Measurements from ENCODE around the gene ARSA. TPM values are rescaled to one million over a fixed set of nuclear protein-coding genes. Genes with fewer than 3 reads are reported as not detected.

Gene ARSA
- total RNA-seq, 3 donors from 2014 or later (not counting 1 experiment from before 2014, with no cell fraction given) = 69.2 to 77.8 (median 69.3) TPM

DNA sequence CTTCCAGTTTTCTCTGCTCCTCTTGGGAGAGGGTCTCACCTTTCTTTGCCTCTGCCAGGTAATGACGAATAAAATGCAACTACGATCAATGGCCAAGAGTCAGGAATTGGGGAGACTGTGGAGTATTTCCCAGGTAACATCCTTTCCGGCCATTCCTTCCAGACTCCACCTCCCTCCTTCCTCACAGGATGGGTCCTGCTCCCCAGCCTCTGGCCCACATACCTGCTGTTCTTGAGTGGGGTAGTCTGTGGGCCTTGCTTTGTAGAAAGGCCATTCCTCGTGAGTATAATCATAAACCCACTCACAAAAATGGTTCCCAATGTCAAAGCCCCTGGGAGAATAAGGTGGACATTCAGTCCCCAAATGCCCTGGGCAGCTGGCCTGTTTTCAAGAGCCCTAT is 48.2 kb downstream of the ARSA start:
- peaks cover 2% of the 10 kb centered on the region for H3K36me3 ChIP-seq (ENCODE audit: control insufficient read depth, insufficient read depth, low read length)
- no peak for ATAC-seq
- no peak overlapping the region for H3K4me3 ChIP-seq (ENCODE audit: low read length)
- no peak overlapping the region for H3K27ac Mint-ChIP-seq
- no peaks in the 10 kb centered on the region for H3K9me3 ChIP-seq (ENCODE audit: control insufficient read depth, insufficient read depth, low read length)
- intact Hi-C loops (cut with micrococcal nuclease) = loop anchor here (5.0 kb wide), 3 partner anchors 37 to 72 kb away; partner anchors contain the start of genes LMF2 and NCAPH2
- DNase-seq = no peak
- H3K27me3 ChIP-seq (ENCODE audit: control insufficient read depth, insufficient read depth, low read length) = no peaks in the 10 kb centered on the region
- peaks cover 41% of the 10 kb centered on the region for H3K4me1 ChIP-seq (ENCODE audit: control insufficient read depth, insufficient read depth, low read length)
- TF ChIP-seq, protein P1, sequence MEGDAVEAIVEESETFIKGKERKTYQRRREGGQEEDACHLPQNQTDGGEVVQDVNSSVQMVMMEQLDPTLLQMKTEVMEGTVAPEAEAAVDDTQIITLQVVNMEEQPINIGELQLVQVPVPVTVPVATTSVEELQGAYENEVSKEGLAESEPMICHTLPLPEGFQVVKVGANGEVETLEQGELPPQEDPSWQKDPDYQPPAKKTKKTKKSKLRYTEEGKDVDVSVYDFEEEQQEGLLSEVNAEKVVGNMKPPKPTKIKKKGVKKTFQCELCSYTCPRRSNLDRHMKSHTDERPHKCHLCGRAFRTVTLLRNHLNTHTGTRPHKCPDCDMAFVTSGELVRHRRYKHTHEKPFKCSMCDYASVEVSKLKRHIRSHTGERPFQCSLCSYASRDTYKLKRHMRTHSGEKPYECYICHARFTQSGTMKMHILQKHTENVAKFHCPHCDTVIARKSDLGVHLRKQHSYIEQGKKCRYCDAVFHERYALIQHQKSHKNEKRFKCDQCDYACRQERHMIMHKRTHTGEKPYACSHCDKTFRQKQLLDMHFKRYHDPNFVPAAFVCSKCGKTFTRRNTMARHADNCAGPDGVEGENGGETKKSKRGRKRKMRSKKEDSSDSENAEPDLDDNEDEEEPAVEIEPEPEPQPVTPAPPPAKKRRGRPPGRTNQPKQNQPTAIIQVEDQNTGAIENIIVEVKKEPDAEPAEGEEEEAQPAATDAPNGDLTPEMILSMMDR (IDR thresholded peaks at IDR 0.05) = no peak
- H3K9me3 Mint-ChIP-seq = no peaks in the 10 kb centered on the region
- H3K27me3 Mint-ChIP-seq (ENCODE audit: low read depth in 2 of 2) = no peaks in the 10 kb centered on the region
- H3K27ac ChIP-seq (ENCODE audit: low read length) = no peak overlapping the region
- peaks cover 0 to 31% of the 10 kb centered on the region in 2 donors for H3K4me1 Mint-ChIP-seq
- H3K36me3 Mint-ChIP-seq = no peaks in the 10 kb centered on the region
- no peak overlapping the region for H3K4me3 Mint-ChIP-seq
- 100% methylated on average over 3 of the region's 4 CpGs for WGBS (ENCODE audit: insufficient coverage)

GRCh38 chr22:50578776-50579310 is 49.1 kb downstream of the ARSA start:
- TF ChIP-seq, protein P1 (IDR thresholded peaks at IDR 0.05) = no peak
- Mint-ChIP-seq H3K27me3 (ENCODE audit: low read depth in 2 of 2) (no peaks in the 10 kb centered on the region), H3K27ac (no peak overlapping the region), H3K4me1 (peaks cover 0 to 31% of the 10 kb centered on the region in 2 donors), H3K36me3 (no peaks in the 10 kb centered on the region), H3K9me3 (no peaks in the 10 kb centered on the region), H3K4me3 (no peak overlapping the region)
- DNase-seq (no peak), ATAC-seq (no peak)
- H3K4me3 ChIP-seq (ENCODE audit: low read length) = no peak overlapping the region
- H3K36me3 ChIP-seq (ENCODE audit: control insufficient read depth, insufficient read depth, low read length) = peaks cover 2% of the 10 kb centered on the region
- H3K9me3 ChIP-seq (ENCODE audit: control insufficient read depth, insufficient read depth, low read length) = no peaks in the 10 kb centered on the region
- intact Hi-C loops (cut with micrococcal nuclease) = no loop called here
- H3K4me1 ChIP-seq (ENCODE audit: control insufficient read depth, insufficient read depth, low read length) = peaks cover 39% of the 10 kb centered on the region
- WGBS (ENCODE audit: insufficient coverage) = 93% methylated on average over 8 of the region's 8 CpGs
- no peaks in the 10 kb centered on the region for H3K27me3 ChIP-seq (ENCODE audit: control insufficient read depth, insufficient read depth, low read length)
- no peak overlapping the region for H3K27ac ChIP-seq (ENCODE audit: low read length)

DNA sequence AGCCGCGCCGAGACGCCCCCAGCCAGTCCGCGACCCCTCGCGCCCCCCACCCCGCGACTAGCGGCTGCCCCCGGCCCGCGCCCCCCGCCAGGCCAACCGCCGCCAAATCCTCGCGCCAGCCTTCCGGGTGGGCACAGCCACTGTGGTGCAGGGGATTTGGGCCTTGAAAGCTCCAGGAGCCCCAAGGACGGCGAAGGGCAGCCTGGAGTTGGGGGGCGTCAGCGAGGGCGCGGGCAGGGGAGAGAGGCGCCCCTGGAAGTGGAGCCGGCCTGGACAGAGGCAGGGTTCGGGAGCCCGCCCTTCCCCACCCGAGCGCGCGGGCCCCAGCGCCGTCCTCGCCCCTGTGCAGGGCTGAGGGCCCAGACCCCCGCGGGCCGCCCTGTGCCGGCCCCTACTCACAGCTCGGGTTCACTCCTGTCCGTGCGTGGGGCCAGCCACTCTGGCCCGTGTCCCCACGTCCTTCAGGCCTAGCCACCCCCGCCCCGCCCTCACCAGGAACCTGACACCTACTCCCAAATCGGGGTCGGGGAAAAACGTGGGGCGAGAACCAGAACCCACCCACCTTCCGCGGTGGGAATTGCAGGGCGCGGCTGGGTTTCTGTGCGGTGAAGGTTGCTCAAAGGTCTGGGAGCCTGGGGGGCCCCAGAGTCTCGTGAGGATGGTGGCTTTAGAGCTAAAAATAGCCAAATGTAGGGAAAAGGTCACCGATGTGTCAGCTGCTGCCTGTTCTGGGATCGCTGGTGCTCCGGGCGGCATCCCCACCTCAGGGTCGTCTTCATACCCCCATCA is 49.8 kb downstream of the ARSA start, which contains the start of gene CPT1B:
Gene CPT1B (minus strand): TSS at position 441 of the 789 bp plus-strand sequence. CDS start 512 bp downstream, outside the sequence.
- Mint-ChIP-seq H3K4me3 (no peak within 1 kb of the TSS), H3K9me3 (no peaks in the 10 kb centered on the region), H3K27me3 (ENCODE audit: low read depth in 2 of 2) (no peaks in the 10 kb centered on the region), H3K36me3 (no peaks in the 10 kb centered on the region), H3K27ac (no peak within 1 kb of the TSS), H3K4me1 (peaks cover 0 to 25% of the 10 kb centered on the region in 2 donors)
- no peaks in the 10 kb centered on the region for H3K9me3 ChIP-seq (ENCODE audit: control insufficient read depth, insufficient read depth, low read length)
- TF ChIP-seq, protein P1 (IDR thresholded peaks at IDR 0.05) = no peak
- no peaks in the 10 kb centered on the region for H3K27me3 ChIP-seq (ENCODE audit: control insufficient read depth, insufficient read depth, low read length)
- peaks cover 33% of the 10 kb centered on the region for H3K4me1 ChIP-seq (ENCODE audit: control insufficient read depth, insufficient read depth, low read length)
- no peak within 1 kb of the TSS for H3K27ac ChIP-seq (ENCODE audit: low read length)
- intact Hi-C loops (cut with micrococcal nuclease) = no loop called here
- WGBS (ENCODE audit: insufficient coverage) = 51% methylated on average over 63 of the region's 63 CpGs
- peaks cover 2% of the 10 kb centered on the region for H3K36me3 ChIP-seq (ENCODE audit: control insufficient read depth, insufficient read depth, low read length)
- H3K4me3 ChIP-seq (ENCODE audit: low read length) = no peak within 1 kb of the TSS
- ATAC-seq = no peak
- DNase-seq = no peak
